Erythroblast (primary cell): ENCODE data around the gene GALNT16.

Experiments
- GATA1 ChIP-seq: IDR thresholded peaks from 2 replicates; pipeline ENCODE4 v1.6.1; 2011; ENCODE audit warnings: low read depth, mild to moderate bottlenecking, control low read depth, low read length, moderate library complexity
- POLR2A ChIP-seq: IDR thresholded peaks from 2 replicates; pipeline ENCODE4 v1.6.1; 2011; ENCODE audit warnings: mild to moderate bottlenecking, low read length

DNA sequence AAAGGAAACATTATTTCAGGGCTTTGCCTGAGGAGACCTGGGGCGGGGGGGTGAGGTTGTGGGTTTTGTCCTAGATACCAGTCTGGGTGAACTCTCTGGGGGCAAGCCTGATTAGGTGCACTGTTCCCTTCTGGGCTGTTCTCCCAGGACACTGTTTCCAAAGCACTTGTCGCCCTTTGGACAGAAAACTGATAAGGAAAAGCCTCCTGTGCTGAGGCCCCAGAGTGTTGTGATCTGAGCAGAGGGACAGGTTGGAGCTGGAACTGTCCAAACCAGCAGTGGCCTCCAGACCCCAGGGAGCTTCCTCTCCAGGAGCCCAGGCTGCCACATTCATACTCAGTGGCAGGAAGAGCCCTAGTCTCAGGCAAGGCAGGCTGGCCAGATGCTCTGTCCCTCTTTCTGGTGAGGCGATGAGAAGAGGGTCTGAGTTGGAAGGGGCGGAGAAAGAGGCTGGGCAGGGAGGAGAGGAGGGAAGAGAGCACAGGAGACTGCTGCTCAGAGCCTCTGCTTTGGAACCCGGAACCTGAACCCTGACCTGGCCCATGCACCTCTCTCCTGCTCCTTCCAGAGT, 1.9 kb downstream of the GALNT16 start:
- TF ChIP-seq POLR2A: no peak
- TF ChIP-seq GATA1: no peak
